ENCODE results near the gene MAP6. TPM values are rescaled to one million over a fixed set of nuclear protein-coding genes. Genes with fewer than 3 reads are reported as not detected.

Gene MAP6
- total RNA-seq, 1 donor from 2014 or later: 6.9 TPM

DNA sequence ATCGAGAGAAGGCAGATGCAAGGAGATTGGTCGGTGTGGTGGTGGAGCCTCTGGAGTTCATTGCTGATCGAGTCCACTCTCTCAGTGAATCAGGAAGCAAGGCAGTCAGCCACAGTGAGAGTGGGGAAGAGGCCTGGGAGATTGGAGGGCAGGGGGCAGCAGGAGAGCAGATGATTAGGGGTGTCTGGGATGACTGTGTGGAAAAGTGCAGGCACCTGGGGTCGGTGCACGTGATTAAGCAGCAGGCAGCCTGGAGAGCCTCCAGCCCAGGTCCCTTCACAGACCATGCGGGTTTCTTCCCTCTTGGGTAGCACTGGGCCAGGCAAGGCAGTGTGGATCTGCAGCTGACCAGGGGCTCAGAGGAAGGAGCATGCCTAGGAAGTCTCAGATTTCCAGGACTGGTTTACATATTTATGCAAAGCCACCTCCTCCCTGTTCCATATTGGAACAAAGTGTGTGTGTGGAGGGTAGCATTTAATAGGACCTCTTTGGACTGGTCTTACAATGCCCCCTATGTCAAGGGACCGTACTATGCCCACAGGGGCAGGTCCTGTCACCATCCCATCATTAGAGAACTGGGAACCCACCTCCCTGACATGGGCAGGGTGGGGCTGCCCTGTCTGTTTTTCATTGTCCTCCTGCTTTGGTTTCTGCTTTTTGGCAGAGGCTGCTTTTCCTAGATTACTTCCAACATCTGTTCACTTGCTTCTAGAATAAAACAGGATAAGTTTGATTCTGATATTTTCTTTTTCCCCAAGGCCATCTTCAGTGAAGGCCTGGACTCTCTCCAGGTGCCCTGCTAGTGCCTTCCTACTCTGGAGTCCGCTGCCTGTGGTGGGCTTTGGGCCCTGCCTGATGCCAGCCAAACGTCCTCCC lies 129.1 kb downstream of the MAP6 start:
- Histone ChIP-seq H3K9me3 (no peaks in the 10 kb centered on the region), H3K4me3 (no peak overlapping the region), H3K36me3 (no peaks in the 10 kb centered on the region), H3K4me1 (no peaks in the 10 kb centered on the region), H3K27ac (no peak overlapping the region), H3K27me3 (no peaks in the 10 kb centered on the region)
- intact Hi-C loops (cut with DNase I): no loop called here
- DNase-seq (ENCODE audit: extremely low spot score in 2 of 2): no peak
- TF ChIP-seq POLR2A (IDR thresholded peaks at IDR 0.05) (no peak), POLR2AphosphoS5 (IDR thresholded peaks at IDR 0.05; ENCODE audit: insufficient read depth in 1 of 2, low read depth in 1 of 2) (no peak), CTCF (IDR thresholded peaks at IDR 0.05) (no peak)

DNA sequence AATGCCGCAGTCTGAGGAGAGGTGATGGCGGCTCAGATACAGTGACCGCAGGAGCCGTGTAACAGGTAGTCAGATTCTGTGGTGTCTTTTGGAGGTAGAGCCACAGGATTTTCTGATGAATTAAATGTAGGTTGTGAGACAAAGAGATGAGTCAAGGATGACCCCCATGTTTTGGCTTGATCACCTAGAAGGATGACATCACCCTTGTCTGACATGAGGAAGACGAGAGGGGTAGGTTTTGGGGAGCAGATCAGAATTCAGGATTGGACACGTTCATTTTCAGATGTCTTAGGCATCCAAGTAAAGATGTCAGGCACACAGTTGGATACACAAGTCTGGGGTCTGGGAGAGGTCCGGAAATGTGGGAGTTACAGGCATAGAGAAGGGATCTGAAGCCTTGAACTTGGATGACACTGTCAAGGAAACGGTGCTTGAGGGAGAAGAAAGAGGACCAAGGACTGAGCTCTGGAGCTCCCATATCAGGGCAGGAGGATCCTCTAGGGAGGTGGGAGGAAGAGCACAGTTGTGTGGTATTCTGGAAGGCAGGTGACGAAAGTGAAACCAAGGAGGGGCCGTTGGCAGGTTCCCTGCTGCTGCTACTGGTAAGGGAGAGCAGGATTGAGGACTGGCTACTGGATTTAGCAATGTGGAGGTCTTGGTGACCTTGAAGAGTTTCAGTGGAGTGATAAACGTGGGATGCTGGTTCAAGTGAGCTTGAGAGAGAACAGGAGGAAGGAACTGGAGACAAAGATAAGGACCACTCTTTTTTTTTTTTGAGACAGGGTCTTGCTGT lies 130.5 kb downstream of the MAP6 start:
- no peak for DNase-seq (ENCODE audit: extremely low spot score in 2 of 2)
- no peak overlapping the region for H3K27ac ChIP-seq
- TF ChIP-seq POLR2AphosphoS5 (IDR thresholded peaks at IDR 0.05; ENCODE audit: insufficient read depth in 1 of 2, low read depth in 1 of 2) (no peak), POLR2A (IDR thresholded peaks at IDR 0.05) (no peak), CTCF (IDR thresholded peaks at IDR 0.05) (no peak)
- H3K4me3 ChIP-seq: no peak overlapping the region
- H3K27me3 ChIP-seq: no peaks in the 10 kb centered on the region
- no peaks in the 10 kb centered on the region for H3K36me3 ChIP-seq
- H3K4me1 ChIP-seq: peaks cover 6% of the 10 kb centered on the region
- intact Hi-C loops (cut with DNase I): no loop called here
- H3K9me3 ChIP-seq: no peaks in the 10 kb centered on the region

- no peak overlapping the region for H3K27ac ChIP-seq
- DNase-seq (ENCODE audit: extremely low spot score in 2 of 2): no peak
- intact Hi-C loops (cut with DNase I): no loop called here
- H3K4me3 ChIP-seq: no peak overlapping the region
- no peaks in the 10 kb centered on the region for H3K27me3 ChIP-seq
- TF ChIP-seq POLR2A (IDR thresholded peaks at IDR 0.05): no peak
- TF ChIP-seq POLR2AphosphoS5 (IDR thresholded peaks at IDR 0.05; ENCODE audit: insufficient read depth in 1 of 2, low read depth in 1 of 2): no peak
- no peak for TF ChIP-seq CTCF (IDR thresholded peaks at IDR 0.05)
- H3K9me3 ChIP-seq: no peaks in the 10 kb centered on the region
- H3K36me3 ChIP-seq: no peaks in the 10 kb centered on the region
- peaks cover 6% of the 10 kb centered on the region for H3K4me1 ChIP-seq
Observed at GRCh38 chr11:75537740-75538139, 131.1 kb downstream of the MAP6 start.

Small RNAs within 50 kb of the gene (small RNA-seq; reads per million reads assigned to genes)
- not detected for gene AP001922.4

Other genes starting within 250 kb of the MAP6 start
- gene KLHL35, start 235.8 kb downstream of the MAP6 start, total RNA-seq: not detected
- 36.6 TPM for gene GDPD5, start 143.1 kb downstream of the MAP6 start, total RNA-seq
- 257 TPM for gene SERPINH1, start 106.8 kb downstream of the MAP6 start, total RNA-seq
- not detected for gene MOGAT2, start 48.8 kb upstream of the MAP6 start, total RNA-seq
- gene DGAT2, start 99.7 kb upstream of the MAP6 start, total RNA-seq: 26.0 TPM
- gene UVRAG, start 146.2 kb upstream of the MAP6 start, total RNA-seq: 14.7 TPM